ENCODE results near the gene RPP40. TPM values are rescaled to one million over a fixed set of nuclear protein-coding genes. Genes with fewer than 3 reads are reported as not detected.

The RPP40 gene
- total and polyA plus RNA-seq, 4 donors: 4.4 to 8.5 (median 7.0) TPM

DNA sequence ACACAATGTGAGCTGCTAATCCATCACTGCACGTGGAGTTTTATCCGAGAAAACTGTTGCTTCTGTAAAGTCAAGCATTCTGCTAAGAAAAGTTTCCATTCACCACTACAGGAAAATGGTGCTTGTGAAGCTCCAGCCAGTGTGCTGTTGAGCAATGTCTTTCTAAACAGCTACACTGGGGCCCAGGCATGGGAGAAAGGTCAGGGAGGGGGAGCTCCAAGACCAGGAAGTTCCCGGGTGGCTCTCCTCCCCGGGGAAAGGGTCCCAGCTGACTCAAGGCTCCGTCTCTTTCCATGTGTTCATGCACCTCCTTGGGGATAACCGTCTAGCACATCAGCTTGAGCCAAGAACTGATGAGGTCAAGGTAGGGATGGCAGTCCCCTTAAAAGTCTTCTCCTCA, 20.5 kb downstream of the RPP40 start:
- no peak overlapping the region for H3K27ac ChIP-seq (ENCODE audit: low read depth in 1 of 2, low read length in 1 of 2)
- no peaks in the 10 kb centered on the region for H3K27me3 ChIP-seq (ENCODE audit: control insufficient read depth in 3 of 3, insufficient read depth in 3 of 3, low read length in 2 of 3)
- TF ChIP-seq CTCF (IDR thresholded peaks at IDR 0.05; ENCODE audit: control extremely low read depth, extremely low read depth): no peak
- H3K36me3 ChIP-seq (ENCODE audit: control insufficient read depth in 4 of 4, insufficient read depth in 4 of 4, low read length in 4 of 4): no peaks in the 10 kb centered on the region
- no peak overlapping the region for H3K9ac ChIP-seq (ENCODE audit: insufficient read depth in 1 of 2, low read length in 2 of 2)
- no peaks in the 10 kb centered on the region for H3K4me1 ChIP-seq (ENCODE audit: control insufficient read depth in 5 of 5, insufficient read depth in 5 of 5, low read length in 5 of 5)
- H3K4me3 ChIP-seq: no peak overlapping the region
- DNase-seq (no peak), ATAC-seq (ENCODE audit: insufficient read depth, low FRiP score) (no peak)
- 61 to 76% methylated on average over 6 of the region's 6 CpGs for WGBS, 2 donors
- peaks cover 0 to 14% (median 6%) of the 10 kb centered on the region in 4 donors for H3K9me3 ChIP-seq (ENCODE audit: control insufficient read depth in 4 of 4, insufficient read depth in 3 of 4, low read length in 3 of 4)

DNA sequence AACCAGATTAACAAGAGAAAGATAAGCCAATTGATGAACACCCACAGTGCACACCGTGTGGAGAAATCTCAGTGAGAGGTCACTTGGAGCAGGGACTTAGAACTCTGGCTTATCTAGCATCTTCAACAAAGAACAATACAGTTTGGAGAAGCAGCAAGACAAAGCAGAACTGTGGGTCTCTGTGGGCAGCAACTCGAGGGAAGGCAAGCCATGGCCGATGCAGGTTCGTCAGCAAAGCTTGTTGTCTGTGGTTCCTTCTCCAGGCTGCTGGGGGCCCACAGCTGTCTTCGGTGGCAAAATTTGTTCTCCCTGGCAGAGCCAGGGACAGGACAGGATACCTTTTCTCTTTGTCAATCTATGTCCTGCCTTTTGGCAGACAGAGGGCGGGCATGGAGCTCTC, 22.1 kb downstream of the RPP40 start:
- Histone ChIP-seq H3K27ac (ENCODE audit: low read depth in 1 of 2, low read length in 1 of 2) (no peak overlapping the region), H3K27me3 (ENCODE audit: control insufficient read depth in 3 of 3, insufficient read depth in 3 of 3, low read length in 2 of 3) (no peaks in the 10 kb centered on the region), H3K4me1 (ENCODE audit: control insufficient read depth in 5 of 5, insufficient read depth in 5 of 5, low read length in 5 of 5) (no peaks in the 10 kb centered on the region), H3K9me3 (ENCODE audit: control insufficient read depth in 4 of 4, insufficient read depth in 3 of 4, low read length in 3 of 4) (peaks cover 0 to 8% (median 7%) of the 10 kb centered on the region in 4 donors), H3K9ac (ENCODE audit: insufficient read depth in 1 of 2, low read length in 2 of 2) (no peak overlapping the region), H3K4me3 (no peak overlapping the region), H3K36me3 (ENCODE audit: control insufficient read depth in 4 of 4, insufficient read depth in 4 of 4, low read length in 4 of 4) (no peaks in the 10 kb centered on the region)
- DNase-seq (no peak), ATAC-seq (ENCODE audit: insufficient read depth, low FRiP score) (no peak)
- 29 to 58% methylated on average over 6 of the region's 6 CpGs for WGBS, 2 donors
- TF ChIP-seq CTCF (IDR thresholded peaks at IDR 0.05; ENCODE audit: control extremely low read depth, extremely low read depth): no peak

DNA sequence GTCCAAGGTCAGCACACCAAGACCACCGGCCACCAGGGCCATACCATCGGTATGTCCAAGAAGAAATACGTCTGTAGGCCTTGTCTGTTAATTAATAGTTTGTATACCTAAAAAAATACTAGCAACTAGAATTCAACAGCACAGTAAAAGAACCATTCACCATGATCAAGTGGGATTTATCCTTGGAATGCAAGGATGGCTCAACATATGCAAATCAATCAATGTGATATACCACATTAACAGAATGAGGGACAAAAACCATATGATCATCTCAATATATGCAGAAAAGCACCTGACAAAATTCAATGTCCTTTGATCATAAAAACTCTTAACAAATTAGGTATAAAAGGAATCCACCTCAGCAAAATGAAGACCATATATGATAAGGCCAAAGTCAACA, 24.4 kb downstream of the RPP40 start:
- Histone ChIP-seq H3K36me3 (ENCODE audit: control insufficient read depth in 4 of 4, insufficient read depth in 4 of 4, low read length in 4 of 4) (no peaks in the 10 kb centered on the region), H3K4me3 (no peak overlapping the region), H3K9me3 (ENCODE audit: control insufficient read depth in 4 of 4, insufficient read depth in 3 of 4, low read length in 3 of 4) (peaks cover 0 to 9% (median 7%) of the 10 kb centered on the region in 4 donors), H3K27ac (ENCODE audit: low read depth in 1 of 2, low read length in 1 of 2) (no peak overlapping the region), H3K9ac (ENCODE audit: insufficient read depth in 1 of 2, low read length in 2 of 2) (no peak overlapping the region), H3K27me3 (ENCODE audit: control insufficient read depth in 3 of 3, insufficient read depth in 3 of 3, low read length in 2 of 3) (no peaks in the 10 kb centered on the region), H3K4me1 (ENCODE audit: control insufficient read depth in 5 of 5, insufficient read depth in 5 of 5, low read length in 5 of 5) (peaks cover 0 to 3% (median 0%) of the 10 kb centered on the region in 5 donors)
- DNase-seq (no peak), ATAC-seq (ENCODE audit: insufficient read depth, low FRiP score) (no peak)
- TF ChIP-seq CTCF (IDR thresholded peaks at IDR 0.05; ENCODE audit: control extremely low read depth, extremely low read depth): no peak
- 79 to 80% methylated on average over 3 of the region's 3 CpGs for WGBS, 2 donors

DNA sequence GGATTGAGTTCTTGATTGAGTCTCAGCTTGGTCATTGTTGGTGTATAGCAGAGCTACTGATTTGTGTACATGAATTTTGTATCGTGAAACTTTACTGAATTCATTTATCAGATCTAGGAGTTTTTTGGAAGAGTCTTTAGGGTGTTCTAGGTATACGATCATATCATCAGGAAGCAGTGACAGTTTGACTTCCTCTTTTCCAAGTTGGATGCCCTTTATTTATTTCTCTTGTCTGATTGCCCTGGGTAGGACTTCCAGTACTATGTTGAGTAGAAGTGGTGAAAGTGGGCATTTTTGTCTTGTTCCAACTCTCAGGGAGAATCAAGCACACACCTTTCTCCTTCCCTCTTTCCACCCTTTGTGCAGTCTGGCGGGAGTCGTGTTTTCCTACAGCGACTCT, 26.4 kb downstream of the RPP40 start:
- Histone ChIP-seq H3K27ac (ENCODE audit: low read depth in 1 of 2, low read length in 1 of 2) (no peak overlapping the region), H3K27me3 (ENCODE audit: control insufficient read depth in 3 of 3, insufficient read depth in 3 of 3, low read length in 2 of 3) (no peaks in the 10 kb centered on the region), H3K4me3 (no peak overlapping the region), H3K4me1 (ENCODE audit: control insufficient read depth in 5 of 5, insufficient read depth in 5 of 5, low read length in 5 of 5) (peaks cover 0 to 13% (median 0%) of the 10 kb centered on the region in 5 donors), H3K9me3 (ENCODE audit: control insufficient read depth in 4 of 4, insufficient read depth in 3 of 4, low read length in 3 of 4) (peaks cover 0 to 9% (median 7%) of the 10 kb centered on the region in 4 donors), H3K9ac (ENCODE audit: insufficient read depth in 1 of 2, low read length in 2 of 2) (no peak overlapping the region), H3K36me3 (ENCODE audit: control insufficient read depth in 4 of 4, insufficient read depth in 4 of 4, low read length in 4 of 4) (no peaks in the 10 kb centered on the region)
- ATAC-seq (ENCODE audit: insufficient read depth, low FRiP score): no peak
- 61 to 67% methylated on average over 5 of the region's 5 CpGs for WGBS, 2 donors
- DNase-seq: no peak
- TF ChIP-seq CTCF (IDR thresholded peaks at IDR 0.05; ENCODE audit: control extremely low read depth, extremely low read depth): no peak

Data from lung (tissue), 12 donors.